SKM-1 treated with dmso at 0.1 percent for 144 hours (cell line): ENCODE results near the gene EVL.

Experiments
- DNase-seq: peaks from one replicate; lab custom pipeline; 2025; ENCODE audit not compliant: unreplicated experiment; lab: John Stamatoyannopoulos, UW

Gene EVL

GRCh38 chr14:100124551-100125088 is 59.4 kb downstream of the EVL start:
- no peak for DNase-seq

DNA sequence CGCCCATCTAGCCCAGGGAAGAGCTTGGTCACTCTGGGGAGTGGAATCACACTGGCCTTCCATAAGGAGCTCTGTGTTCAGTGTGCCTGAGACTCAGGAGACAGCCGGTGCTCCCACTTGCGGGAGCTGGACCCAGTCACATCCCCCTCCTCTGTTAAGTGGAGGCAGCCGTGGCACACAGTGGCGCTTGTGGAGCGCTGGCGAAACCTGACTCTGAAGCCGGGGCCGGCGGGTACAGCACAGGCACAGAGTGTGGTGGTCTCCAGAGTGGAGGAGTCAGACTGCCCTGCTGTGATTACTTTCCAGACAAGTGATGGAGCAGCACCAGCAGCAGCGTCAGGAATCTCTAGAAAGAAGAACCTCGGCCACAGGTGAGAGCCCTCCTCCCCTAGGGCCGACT is 61.2 kb downstream of the EVL start:
- no peak for DNase-seq

- DNase-seq = no peak
These were observed 62.7 kb downstream of the EVL start for GRCh38 chr14:100127853-100128455.

GRCh38 chr14:100128688-100129087 is 63.5 kb downstream of the EVL start:
- no peak for DNase-seq

GRCh38 chr14:100129161-100129589 is 64.0 kb downstream of the EVL start:
- no peak for DNase-seq

- DNase-seq = no peak
These were observed 65.3 kb downstream of the EVL start for GRCh38 chr14:100130521-100130920.

DNA sequence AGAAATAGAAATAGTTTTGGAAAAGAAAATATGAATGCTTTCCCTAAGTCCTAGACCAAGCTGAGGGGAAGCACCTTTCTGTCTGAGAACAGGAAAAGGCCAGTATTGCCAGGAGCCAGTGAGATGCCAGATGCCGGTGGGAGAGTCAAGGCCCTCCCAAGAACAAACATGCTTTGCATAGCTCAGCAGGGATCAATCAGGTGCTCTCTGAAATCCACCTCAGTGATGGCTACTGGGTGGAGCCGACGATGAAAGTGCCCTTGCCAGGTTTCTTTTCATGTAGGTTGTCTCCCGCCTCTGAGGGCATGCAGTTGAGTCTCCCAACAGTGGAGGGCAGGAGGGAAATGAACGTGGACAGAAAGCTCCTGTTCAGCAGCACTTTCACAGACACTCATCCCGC is 66.0 kb downstream of the EVL start:
- DNase-seq = no peak

- no peak for DNase-seq
These were observed 67.1 kb downstream of the EVL start for GRCh38 chr14:100132161-100132902.

DNA sequence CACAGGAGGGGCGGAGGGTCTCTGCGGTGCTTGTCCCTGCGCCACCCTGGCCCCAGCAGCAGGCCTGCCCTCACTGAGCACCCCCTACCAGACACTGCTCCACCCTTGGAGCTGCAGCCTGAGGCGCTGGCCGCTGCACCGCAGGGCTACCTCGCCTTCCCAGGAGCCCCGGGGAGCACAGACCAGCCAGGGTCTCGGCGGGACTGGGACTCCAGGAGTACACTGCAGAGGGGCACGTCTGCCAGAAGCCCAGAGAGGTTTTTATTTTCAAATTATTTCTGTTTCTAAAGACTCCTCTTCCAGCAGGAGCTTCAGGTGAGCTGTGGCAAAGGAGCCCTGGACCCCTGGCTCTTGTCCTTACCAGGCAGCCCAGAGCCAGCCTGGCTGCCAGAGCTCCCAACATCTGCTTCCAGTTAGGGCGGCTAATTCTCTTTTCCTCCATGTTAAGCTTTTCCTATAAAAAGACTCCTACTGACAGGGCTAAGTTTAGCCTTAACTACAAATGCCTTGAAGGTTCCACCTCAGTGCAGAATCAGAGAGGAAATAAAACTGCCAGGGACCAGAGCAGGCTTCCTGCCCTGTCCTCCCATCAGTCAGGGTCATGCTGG is 67.8 kb downstream of the EVL start:
- no peak for DNase-seq

DNA sequence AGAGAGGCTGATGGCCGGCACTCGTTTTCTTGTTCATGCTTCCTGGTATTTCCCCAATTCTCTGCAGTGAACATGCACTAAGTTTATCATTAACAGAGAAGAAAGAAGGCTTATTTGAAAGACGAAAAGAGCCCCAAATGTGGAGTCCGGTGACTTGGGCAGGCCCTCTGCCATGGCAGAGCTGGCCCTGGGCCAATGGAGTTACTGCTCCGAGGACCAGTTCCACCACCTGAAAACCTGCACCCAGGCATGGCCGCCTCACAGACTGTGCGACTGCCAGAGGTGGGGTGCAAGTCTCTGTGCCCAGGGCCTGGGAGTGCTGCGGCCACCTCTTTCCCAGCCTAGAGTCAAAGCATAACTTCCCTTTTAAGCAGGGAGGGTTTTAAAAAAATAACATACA is 69.4 kb downstream of the EVL start:
- no peak for DNase-seq

DNA sequence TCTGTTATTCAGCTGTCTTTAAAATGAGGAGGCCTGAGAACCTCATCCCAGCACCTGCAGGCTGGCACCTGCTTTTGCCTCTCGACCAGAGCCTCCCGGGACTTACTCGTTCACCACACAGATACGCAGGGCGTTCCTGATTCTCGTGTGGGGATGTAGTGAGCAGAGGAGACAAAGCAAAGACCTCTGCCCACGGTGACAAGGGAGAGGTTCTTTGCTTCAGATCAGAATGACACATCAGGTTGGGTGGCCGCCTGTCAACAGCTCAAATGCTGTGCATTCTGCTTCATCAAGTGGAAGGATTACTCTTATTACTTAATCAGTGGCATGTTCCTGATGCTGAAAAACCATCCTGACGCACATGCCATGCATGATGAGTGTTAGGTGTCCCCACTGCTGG is 69.9 kb downstream of the EVL start:
- DNase-seq = no peak

DNA sequence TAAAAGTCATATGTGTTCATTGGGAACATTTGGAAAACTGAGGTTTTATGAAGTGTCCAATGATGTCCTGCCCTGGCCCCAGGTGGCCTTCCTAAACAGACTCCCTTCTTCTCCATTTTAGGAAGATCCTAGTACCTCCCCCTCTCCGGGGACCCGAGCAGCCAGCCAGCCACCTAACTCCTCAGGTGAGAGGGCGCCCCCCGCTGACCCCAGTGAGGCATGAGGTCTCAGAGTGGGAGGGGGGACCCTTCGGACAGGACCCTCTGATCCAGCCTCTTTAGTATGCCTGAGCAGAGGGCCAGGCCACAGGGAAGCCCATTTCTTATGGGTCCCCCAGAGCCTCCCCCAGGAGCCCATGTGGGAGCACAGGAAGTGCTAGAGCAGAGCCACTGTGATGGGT is 70.6 kb downstream of the EVL start:
- no peak for DNase-seq

DNA sequence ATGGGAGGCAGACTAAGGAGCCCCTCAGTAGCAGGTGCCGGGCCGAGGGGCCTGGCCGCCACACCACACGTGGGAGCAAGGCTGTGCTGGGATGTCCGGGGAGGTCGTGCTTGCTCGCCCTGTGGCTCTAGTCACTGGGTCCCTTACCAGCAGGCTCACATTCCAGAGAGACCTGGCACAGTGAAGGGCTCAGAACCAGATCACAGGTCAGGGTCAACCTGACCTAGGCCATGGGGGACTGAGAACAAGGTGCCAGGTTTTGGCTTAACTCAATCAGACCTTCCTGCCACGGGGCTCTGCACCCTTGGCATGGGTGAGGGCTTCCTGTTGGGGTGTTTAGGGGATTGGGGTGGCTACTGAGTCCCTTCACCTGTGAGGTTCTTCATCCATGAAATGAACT is 72.0 kb downstream of the EVL start:
- no peak for DNase-seq

- DNase-seq = no peak
These were observed 73.0 kb downstream of the EVL start for GRCh38 chr14:100138082-100138787.

- DNase-seq = no peak
These were observed 73.7 kb downstream of the EVL start for GRCh38 chr14:100138955-100139354.

DNA sequence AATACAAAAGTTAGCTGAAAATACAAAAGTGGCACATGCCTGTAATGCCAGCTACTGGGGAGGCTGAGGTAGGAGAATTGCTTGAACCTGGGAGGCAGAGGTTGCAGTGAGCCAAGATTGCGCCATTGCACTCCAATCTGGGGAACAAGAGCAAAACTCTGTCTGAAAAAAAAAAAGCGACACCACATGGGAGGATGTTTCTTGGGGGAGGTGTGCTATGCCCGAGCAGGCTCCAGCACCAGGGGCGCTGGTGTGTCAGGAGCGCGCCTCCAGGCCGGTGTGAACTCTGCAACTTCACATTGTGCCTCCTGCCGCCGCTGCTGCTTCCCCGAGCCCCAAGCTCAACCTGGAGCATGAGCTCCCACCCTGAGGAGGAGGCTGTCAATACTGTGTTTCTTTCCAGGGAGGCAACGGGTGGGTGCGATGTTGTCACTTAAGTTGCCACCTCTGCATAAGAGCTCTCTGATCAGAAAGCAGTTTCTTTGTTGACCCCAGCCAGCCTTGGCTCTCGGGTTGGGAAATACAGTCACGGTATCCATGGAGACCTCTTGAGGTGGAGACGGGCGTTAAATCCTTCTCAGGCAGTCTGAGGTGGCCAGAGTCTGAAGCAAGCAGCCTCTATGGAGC is 75.3 kb downstream of the EVL start:
- no peak for DNase-seq

DNA sequence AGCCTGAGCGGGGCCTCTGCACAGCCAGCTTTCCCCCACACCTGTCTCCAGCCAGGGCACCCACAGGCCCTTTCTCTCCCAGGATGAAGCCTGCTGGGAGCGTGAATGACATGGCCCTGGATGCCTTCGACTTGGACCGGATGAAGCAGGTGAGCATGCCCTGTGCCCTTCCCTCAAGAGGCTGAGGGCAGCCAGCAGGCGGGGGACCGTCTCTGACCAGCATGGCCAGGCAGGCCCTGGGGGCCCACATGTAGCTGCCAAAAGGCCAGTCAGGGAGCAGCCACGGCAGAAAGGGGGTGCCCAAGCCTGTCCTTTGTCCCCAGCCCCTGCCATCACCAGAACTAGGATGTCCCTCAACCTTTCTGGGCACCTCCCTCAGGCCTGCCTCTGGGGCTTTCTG is 75.9 kb downstream of the EVL start:
- DNase-seq = no peak

GRCh38 chr14:100142073-100143040 is 77.1 kb downstream of the EVL start:
- no peak for DNase-seq

GRCh38 chr14:100143523-100143922 is 78.3 kb downstream of the EVL start:
- no peak for DNase-seq

DNA sequence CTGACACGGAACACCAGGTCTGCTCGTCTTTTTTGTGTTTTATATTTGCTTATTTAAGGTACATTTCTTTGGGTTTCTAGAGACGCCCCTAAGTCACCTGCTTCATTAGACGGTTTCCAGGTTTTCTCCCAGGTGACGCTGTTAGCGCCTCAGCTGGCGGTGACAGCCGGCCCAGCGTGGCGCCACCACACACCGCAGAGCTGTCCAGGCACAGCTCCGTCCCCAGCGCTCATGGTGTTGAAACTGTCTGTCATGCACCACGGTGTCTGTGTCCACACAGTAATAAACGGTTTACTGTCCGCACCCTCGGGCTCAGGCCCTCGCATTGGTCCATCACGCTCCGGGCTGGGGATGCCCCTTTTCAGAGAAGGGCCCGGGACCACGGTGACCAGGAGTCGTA is 78.7 kb downstream of the EVL start:
- no peak for DNase-seq
